GM08714 (cell line): ENCODE data around the gene TMEM109.

Experiments
- H3K4me3 ChIP-seq: fragments of 200-500 bp; sonication (Bioruptor generic); 2 replicates; pipeline ENCODE4 v1.5.1; 2014; ENCODE audit warnings: mild to moderate bottlenecking, low read length, inconsistent platforms
- ZNF274 ChIP-seq: IDR thresholded peaks from 2 replicates; pipeline ENCODE4 v1.6.1; 2012; ENCODE audit warnings: mild to moderate bottlenecking, low read depth, low read length

Gene TMEM109

GRCh38 chr11:60942219-60942618 is 28.3 kb downstream of the TMEM109 start:
- H3K4me3 ChIP-seq, result no peak overlapping the region
- TF ChIP-seq ZNF274, result no peak

GRCh38 chr11:60942970-60943565 is 29.1 kb downstream of the TMEM109 start:
- no peak overlapping the region for H3K4me3 ChIP-seq
- no peak for TF ChIP-seq ZNF274

GRCh38 chr11:60944490-60945294 is 30.7 kb downstream of the TMEM109 start:
- H3K4me3 ChIP-seq, result no peak overlapping the region
- TF ChIP-seq ZNF274, result no peak

GRCh38 chr11:60945295-60945667 is 31.3 kb downstream of the TMEM109 start:
- H3K4me3 ChIP-seq, result no peak overlapping the region
- no peak for TF ChIP-seq ZNF274

GRCh38 chr11:60946601-60947264 is 32.8 kb downstream of the TMEM109 start:
- TF ChIP-seq ZNF274, result no peak
- H3K4me3 ChIP-seq, result no peak overlapping the region

- H3K4me3 ChIP-seq, result no peak overlapping the region
- TF ChIP-seq ZNF274, result no peak
Observed at GRCh38 chr11:60947700-60948099, 33.7 kb downstream of the TMEM109 start.

- no peak for TF ChIP-seq ZNF274
- H3K4me3 ChIP-seq, result no peak overlapping the region
Observed at GRCh38 chr11:60948250-60948649, 34.3 kb downstream of the TMEM109 start.

- TF ChIP-seq ZNF274, result no peak
- H3K4me3 ChIP-seq, result peak overlapping the region; percentile 60; the same call in 1 of the 2 replicates
Observed at GRCh38 chr11:60950024-60950423, 36.1 kb downstream of the TMEM109 start.

- TF ChIP-seq ZNF274, result no peak
- peak overlapping the region; percentile 60; the same call in 1 of the 2 replicates for H3K4me3 ChIP-seq
Observed at GRCh38 chr11:60950933-60951605, 37.1 kb downstream of the TMEM109 start.

GRCh38 chr11:60951606-60951903 is 37.6 kb downstream of the TMEM109 start:
- TF ChIP-seq ZNF274, result no peak
- peak overlapping the region; percentile 60; the same call in 1 of the 2 replicates for H3K4me3 ChIP-seq

- H3K4me3 ChIP-seq, result peak within 1 kb of the TSS; percentile 60; the same call in 1 of the 2 replicates
- TF ChIP-seq ZNF274, result no peak
Observed at GRCh38 chr11:60951904-60952741, 38.2 kb downstream of the TMEM109 start, which contains the start of gene SLC15A3. Gene SLC15A3 (minus strand): TSS chr11:60952176. CDS start chr11:60951551, 625 bp downstream.

GRCh38 chr11:60952742-60953170 is 38.8 kb downstream of the TMEM109 start:
- TF ChIP-seq ZNF274, result no peak
- H3K4me3 ChIP-seq, result peak overlapping the region; percentile 2; the same call in 1 of the 2 replicates

GRCh38 chr11:60953781-60954180 is 39.8 kb downstream of the TMEM109 start:
- no peak for TF ChIP-seq ZNF274
- no peak overlapping the region for H3K4me3 ChIP-seq
